Trophoblast cell (in vitro differentiated cells and primary cell): ENCODE data around the gene UBAP1L.
"Not testable (repeated sequence)": the region's sequence is repeated elsewhere in the genome, so short reads cannot be mapped to it uniquely, and the experiment has no call there.

Source experiments
- DNase-seq, 2 donors: peaks; one replicate each; pipeline ENCODE4 v3.0.0-alpha.2; 2016
- H2AFZ ChIP-seq: 2 replicates; pipeline ENCODE4 v1.6.1; 2013; ENCODE audit warnings: low read length, moderate library complexity, mild to moderate bottlenecking; ENCODE audit not compliant: insufficient read depth, poor library complexity
- H2AK5ac ChIP-seq: 2 replicates; pipeline ENCODE4 v1.6.1; 2013; ENCODE audit warnings: mild to moderate bottlenecking, low read length
- H2BK120ac ChIP-seq: 2 replicates; pipeline ENCODE4 v1.6.1; 2013; ENCODE audit warnings: low read length, mild to moderate bottlenecking, moderate library complexity; ENCODE audit not compliant: insufficient read depth, poor library complexity
- H2BK12ac ChIP-seq: 2 replicates; pipeline ENCODE4 v1.6.1; 2013; ENCODE audit warnings: mild to moderate bottlenecking, low read length, moderate library complexity
- H2BK5ac ChIP-seq: 2 replicates; pipeline ENCODE4 v1.6.1; 2013; ENCODE audit warnings: low read length, low read depth, moderate library complexity, mild to moderate bottlenecking; ENCODE audit not compliant: poor library complexity
- H3K14ac ChIP-seq: 2 replicates; pipeline ENCODE4 v1.6.1; 2013; ENCODE audit warnings: mild to moderate bottlenecking, low read length
- H3K18ac ChIP-seq: 2 replicates; pipeline ENCODE4 v1.6.1; 2013; ENCODE audit warnings: mild to moderate bottlenecking, low read length
- H3K23ac ChIP-seq: 2 replicates; pipeline ENCODE4 v1.6.1; 2013; ENCODE audit warnings: low read length
- H3K27ac ChIP-seq: 2 replicates; pipeline ENCODE4 v1.5.1; 2013; ENCODE audit warnings: low read depth, mild to moderate bottlenecking, inconsistent platforms, low read length, moderate library complexity
- H3K27me3 ChIP-seq: 2 replicates; pipeline ENCODE4 v1.6.1; 2013; ENCODE audit warnings: inconsistent platforms, mild to moderate bottlenecking, low read length, moderate library complexity; ENCODE audit not compliant: insufficient read depth
- H3K36me3 ChIP-seq, 2 experiments: 1 replicate in 1 of 2; 2 replicates in 1 of 2; pipeline ENCODE4 v1.6.1; 2013; ENCODE audit warnings: low read length in 2 of 2, mild to moderate bottlenecking in 2 of 2, moderate library complexity in 1 of 2; ENCODE audit not compliant: insufficient read depth in 2 of 2, control insufficient read depth in 1 of 2
- H3K4ac ChIP-seq: 2 replicates; pipeline ENCODE4 v1.6.1; 2013; ENCODE audit warnings: low read depth, mild to moderate bottlenecking, low read length, moderate library complexity
- H3K4me1 ChIP-seq, 2 experiments: 1 replicate in 1 of 2; 2 replicates in 1 of 2; pipeline ENCODE4 v1.6.1; 2013; ENCODE audit warnings: low read length in 2 of 2, mild to moderate bottlenecking in 2 of 2, moderate library complexity in 1 of 2; ENCODE audit not compliant: insufficient read depth in 2 of 2, control insufficient read depth in 1 of 2
- H3K4me2 ChIP-seq: 2 replicates; pipeline ENCODE4 v1.6.1; 2013; ENCODE audit warnings: inconsistent platforms, mild to moderate bottlenecking, low read length, moderate library complexity
- H3K4me3 ChIP-seq: 2 replicates; pipeline ENCODE4 v1.5.1; 2013; ENCODE audit warnings: mild to moderate bottlenecking, low read depth, low read length, inconsistent platforms
- H3K79me1 ChIP-seq: one replicate; pipeline ENCODE4 v1.6.1; 2013; ENCODE audit warnings: low read length
- H3K79me2 ChIP-seq: 2 replicates; pipeline ENCODE4 v1.6.1; 2013; ENCODE audit warnings: low read length, mild to moderate bottlenecking; ENCODE audit not compliant: control insufficient read depth, insufficient read depth, poor library complexity
- H3K9ac ChIP-seq: 2 replicates; pipeline ENCODE4 v1.6.1; 2013; ENCODE audit warnings: mild to moderate bottlenecking, low read length
- H3K9me3 ChIP-seq: 2 replicates; pipeline ENCODE4 v1.6.1; 2013; ENCODE audit warnings: low read depth, mild to moderate bottlenecking, control low read depth, inconsistent platforms, low read length; ENCODE audit not compliant: insufficient read depth
- H4K12ac ChIP-seq: 2 replicates; pipeline ENCODE4 v1.6.1; 2013; ENCODE audit warnings: low read depth, mild to moderate bottlenecking, low read length, moderate library complexity
- H4K8ac ChIP-seq: 2 replicates; pipeline ENCODE4 v1.6.1; 2013; ENCODE audit warnings: low read depth, mild to moderate bottlenecking, low read length, moderate library complexity
- H4K91ac ChIP-seq: one replicate; pipeline ENCODE4 v1.6.1; 2013; ENCODE audit warnings: low read depth, mild to moderate bottlenecking, low read length, moderate library complexity
- WGBS: extraction: QIAGEN DNeasy Blood & Tissue Kit; methylation state at CpG from one replicate; pipeline ENCODE4 v1.1.7; 2013; ENCODE audit warnings: missing lambda C conversion rate; ENCODE audit not compliant: insufficient read length, insufficient coverage; ENCODE audit errors: extremely low coverage; 5-methylcytosine and 5-hydroxymethylcytosine counted together

UBAP1L gene

DNA sequence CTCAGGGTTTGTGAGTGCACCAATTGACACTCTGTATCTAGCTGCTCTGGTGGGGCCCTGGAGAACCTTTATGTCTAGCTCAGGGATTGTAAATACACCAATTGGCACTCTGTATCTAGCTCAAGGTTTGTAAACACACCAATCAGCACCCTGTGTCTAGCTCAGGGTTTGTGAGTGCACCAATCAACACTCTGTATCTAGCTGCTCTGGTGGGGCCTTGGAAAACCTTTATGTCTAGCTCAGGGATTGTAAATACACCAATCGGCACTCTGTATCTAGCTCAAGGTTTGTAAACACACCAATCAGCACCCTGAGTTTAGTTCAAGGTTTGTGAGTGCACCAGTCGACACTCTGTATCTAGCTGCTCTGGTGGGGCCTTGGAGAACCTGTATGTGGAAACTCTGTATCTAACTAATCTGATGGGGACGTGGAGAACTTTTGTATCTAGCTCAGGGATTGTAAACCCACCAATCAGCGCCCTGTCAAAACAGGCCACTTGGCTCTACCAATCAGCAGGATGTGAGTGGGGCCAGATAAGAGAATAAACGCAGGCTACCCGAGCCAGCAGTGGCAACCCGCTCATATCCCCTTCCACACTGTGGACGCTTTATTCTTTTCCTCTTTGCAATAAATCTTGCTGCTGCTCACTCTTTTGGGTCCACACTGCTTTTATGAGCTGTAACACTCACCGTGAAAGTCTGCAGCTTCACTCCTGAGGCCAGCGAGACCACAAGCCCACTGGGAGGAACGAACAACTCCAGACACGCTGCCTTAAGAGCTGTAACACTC lies 39.2 kb downstream of the UBAP1L start:
- H3K14ac ChIP-seq, DNase-seq, H4K8ac ChIP-seq, H3K9me3 ChIP-seq, H3K36me3 ChIP-seq, H3K4me2 ChIP-seq, H2AK5ac ChIP-seq, H3K79me2 ChIP-seq, H3K27ac ChIP-seq, H2AFZ ChIP-seq, H3K9ac ChIP-seq, H4K12ac ChIP-seq, H3K27me3 ChIP-seq, H3K79me1 ChIP-seq, H4K91ac ChIP-seq, H2BK5ac ChIP-seq, H3K18ac ChIP-seq, H3K23ac ChIP-seq, H3K4ac ChIP-seq, H3K4me3 ChIP-seq, H2BK12ac ChIP-seq, H2BK120ac ChIP-seq: not testable (repeated sequence)
- no CpG with 5 or more reads among the region's 12 CpGs for WGBS
- peaks cover 6 to 12% of the 10 kb centered on the region in 2 experiments for H3K4me1 ChIP-seq

DNA sequence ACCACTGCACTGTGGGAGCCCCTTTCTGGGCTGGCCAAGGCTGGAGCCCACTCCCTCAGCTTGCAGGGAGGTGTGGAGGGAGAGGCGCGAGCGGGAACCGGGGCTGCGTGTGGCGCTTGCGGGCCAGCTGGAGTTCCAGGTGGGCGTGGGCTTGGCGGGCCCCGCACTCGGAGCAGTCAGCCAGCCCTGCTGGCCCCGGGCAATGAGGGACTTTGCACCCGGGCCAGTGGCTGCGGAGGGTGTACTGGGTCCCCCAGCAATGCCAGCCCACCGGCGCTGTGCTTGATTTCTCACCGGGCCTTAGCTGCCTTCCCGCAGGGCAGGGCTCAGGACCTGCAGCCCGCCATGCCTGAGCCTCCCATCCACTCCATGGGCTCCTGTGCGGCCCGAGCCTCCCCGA lies 40.1 kb downstream of the UBAP1L start:
- not testable (repeated sequence) for H3K14ac ChIP-seq, H3K79me2 ChIP-seq, H4K8ac ChIP-seq, H4K91ac ChIP-seq, H3K4me3 ChIP-seq, H3K4me2 ChIP-seq, H3K36me3 ChIP-seq, H3K79me1 ChIP-seq, H2BK120ac ChIP-seq, H2AK5ac ChIP-seq, H2BK5ac ChIP-seq, H3K4ac ChIP-seq, H3K9me3 ChIP-seq, DNase-seq, H2BK12ac ChIP-seq, H3K27me3 ChIP-seq, H4K12ac ChIP-seq, H2AFZ ChIP-seq, H3K18ac ChIP-seq, H3K27ac ChIP-seq, H3K23ac ChIP-seq, H3K9ac ChIP-seq
- no CpG with 5 or more reads among the region's 22 CpGs for WGBS
- H3K4me1 ChIP-seq, result peaks cover 6 to 12% of the 10 kb centered on the region in 2 experiments

DNA sequence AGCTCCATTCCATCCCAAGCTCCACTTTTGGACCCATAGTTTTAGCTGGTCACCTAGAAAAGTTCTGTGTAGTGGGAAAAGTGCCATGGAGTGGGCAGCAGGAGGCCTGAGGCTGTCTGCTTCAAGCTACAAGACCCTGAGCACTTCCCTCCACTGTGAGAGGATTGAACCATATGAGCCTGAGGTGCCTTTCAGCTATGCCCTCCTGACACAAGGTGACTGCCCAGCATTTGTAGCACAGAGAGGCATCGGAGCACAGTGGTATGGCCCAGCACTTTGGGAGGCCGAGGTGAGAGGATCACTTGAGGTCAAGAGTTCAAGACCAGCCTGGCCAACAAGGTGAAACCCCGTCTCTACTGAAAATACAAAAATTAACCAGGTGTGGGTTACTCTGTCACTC lies 42.4 kb downstream of the UBAP1L start:
- no CpG with 5 or more reads among the region's 3 CpGs for WGBS
- no peak overlapping the region for H2BK12ac ChIP-seq
- H3K9ac ChIP-seq, result no peak overlapping the region
- H3K27me3 ChIP-seq, result peaks cover 8% of the 10 kb centered on the region
- no peaks in the 10 kb centered on the region for H3K79me2 ChIP-seq
- H2BK5ac ChIP-seq, result no peak overlapping the region
- no peak overlapping the region for H2AFZ ChIP-seq
- no peak overlapping the region for H3K4me3 ChIP-seq
- no peak overlapping the region for H4K8ac ChIP-seq
- no peak overlapping the region for H3K23ac ChIP-seq
- no peak overlapping the region for H4K12ac ChIP-seq
- no peak overlapping the region for H3K27ac ChIP-seq
- no peaks in the 10 kb centered on the region for H3K36me3 ChIP-seq
- H3K9me3 ChIP-seq, result peaks cover 5% of the 10 kb centered on the region
- H2AK5ac ChIP-seq, result no peak overlapping the region
- no peak overlapping the region for H4K91ac ChIP-seq
- peaks cover 6 to 12% of the 10 kb centered on the region in 2 experiments for H3K4me1 ChIP-seq
- peaks cover 1% of the 10 kb centered on the region for H3K79me1 ChIP-seq
- H3K4me2 ChIP-seq, result no peak overlapping the region
- H3K14ac ChIP-seq, result no peak overlapping the region
- H3K18ac ChIP-seq, result no peak overlapping the region
- no peak for DNase-seq
- no peak overlapping the region for H2BK120ac ChIP-seq
- no peak overlapping the region for H3K4ac ChIP-seq

DNA sequence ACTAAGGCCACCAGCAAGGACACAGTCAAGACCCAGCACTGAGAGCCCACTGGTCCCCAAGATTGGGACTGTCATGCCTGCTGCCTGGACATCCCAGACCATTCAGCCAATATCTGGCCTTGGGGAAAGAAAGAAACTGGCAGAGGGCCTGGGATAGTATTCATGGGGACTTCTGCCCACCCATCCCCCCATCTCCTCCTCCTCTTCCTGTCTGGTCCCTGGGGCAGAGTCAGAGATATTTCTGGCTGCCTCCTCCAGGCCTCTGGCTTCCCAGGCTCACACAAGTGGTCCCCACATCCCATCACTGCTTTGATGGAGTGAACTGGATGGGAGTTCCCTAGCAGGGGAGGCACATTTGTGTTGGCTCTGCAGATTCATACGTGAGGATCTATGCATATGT lies 43.0 kb downstream of the UBAP1L start:
- Histone ChIP-seq H3K14ac (no peak overlapping the region), H4K91ac (no peak overlapping the region), H2BK120ac (no peak overlapping the region), H2BK5ac (no peak overlapping the region), H3K9ac (no peak overlapping the region), H4K12ac (no peak overlapping the region), H3K36me3 (no peaks in the 10 kb centered on the region), H3K4me3 (no peak overlapping the region), H3K79me1 (peaks cover 3% of the 10 kb centered on the region), H3K27me3 (peaks cover 9% of the 10 kb centered on the region), H2AFZ (no peak overlapping the region), H4K8ac (no peak overlapping the region), H3K27ac (no peak overlapping the region), H3K9me3 (peaks cover 3% of the 10 kb centered on the region), H2BK12ac (no peak overlapping the region), H3K4me1 (peaks cover 12 to 16% of the 10 kb centered on the region in 2 experiments), H3K4ac (no peak overlapping the region), H3K4me2 (no peak overlapping the region), H2AK5ac (no peak overlapping the region), H3K79me2 (no peaks in the 10 kb centered on the region), H3K23ac (no peak overlapping the region), H3K18ac (no peak overlapping the region)
- DNase-seq, result no peak
- no CpG with 5 or more reads among the region's 1 CpG for WGBS
